Fibroblast of the conjunctiva (primary cell): ENCODE measurements around the gene THOC2.
"Not testable (repeated sequence)": the region's sequence is repeated elsewhere in the genome, so short reads cannot be mapped to it uniquely, and the experiment has no call there.

ENCODE experiments used
- DNase-seq: peaks from one replicate; pipeline ENCODE4 v3.0.0-alpha.2; 2010; ENCODE audit warnings: low read depth

Gene THOC2, protein sequence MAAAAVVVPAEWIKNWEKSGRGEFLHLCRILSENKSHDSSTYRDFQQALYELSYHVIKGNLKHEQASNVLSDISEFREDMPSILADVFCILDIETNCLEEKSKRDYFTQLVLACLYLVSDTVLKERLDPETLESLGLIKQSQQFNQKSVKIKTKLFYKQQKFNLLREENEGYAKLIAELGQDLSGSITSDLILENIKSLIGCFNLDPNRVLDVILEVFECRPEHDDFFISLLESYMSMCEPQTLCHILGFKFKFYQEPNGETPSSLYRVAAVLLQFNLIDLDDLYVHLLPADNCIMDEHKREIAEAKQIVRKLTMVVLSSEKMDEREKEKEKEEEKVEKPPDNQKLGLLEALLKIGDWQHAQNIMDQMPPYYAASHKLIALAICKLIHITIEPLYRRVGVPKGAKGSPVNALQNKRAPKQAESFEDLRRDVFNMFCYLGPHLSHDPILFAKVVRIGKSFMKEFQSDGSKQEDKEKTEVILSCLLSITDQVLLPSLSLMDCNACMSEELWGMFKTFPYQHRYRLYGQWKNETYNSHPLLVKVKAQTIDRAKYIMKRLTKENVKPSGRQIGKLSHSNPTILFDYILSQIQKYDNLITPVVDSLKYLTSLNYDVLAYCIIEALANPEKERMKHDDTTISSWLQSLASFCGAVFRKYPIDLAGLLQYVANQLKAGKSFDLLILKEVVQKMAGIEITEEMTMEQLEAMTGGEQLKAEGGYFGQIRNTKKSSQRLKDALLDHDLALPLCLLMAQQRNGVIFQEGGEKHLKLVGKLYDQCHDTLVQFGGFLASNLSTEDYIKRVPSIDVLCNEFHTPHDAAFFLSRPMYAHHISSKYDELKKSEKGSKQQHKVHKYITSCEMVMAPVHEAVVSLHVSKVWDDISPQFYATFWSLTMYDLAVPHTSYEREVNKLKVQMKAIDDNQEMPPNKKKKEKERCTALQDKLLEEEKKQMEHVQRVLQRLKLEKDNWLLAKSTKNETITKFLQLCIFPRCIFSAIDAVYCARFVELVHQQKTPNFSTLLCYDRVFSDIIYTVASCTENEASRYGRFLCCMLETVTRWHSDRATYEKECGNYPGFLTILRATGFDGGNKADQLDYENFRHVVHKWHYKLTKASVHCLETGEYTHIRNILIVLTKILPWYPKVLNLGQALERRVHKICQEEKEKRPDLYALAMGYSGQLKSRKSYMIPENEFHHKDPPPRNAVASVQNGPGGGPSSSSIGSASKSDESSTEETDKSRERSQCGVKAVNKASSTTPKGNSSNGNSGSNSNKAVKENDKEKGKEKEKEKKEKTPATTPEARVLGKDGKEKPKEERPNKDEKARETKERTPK (N-terminal part only)

DNA sequence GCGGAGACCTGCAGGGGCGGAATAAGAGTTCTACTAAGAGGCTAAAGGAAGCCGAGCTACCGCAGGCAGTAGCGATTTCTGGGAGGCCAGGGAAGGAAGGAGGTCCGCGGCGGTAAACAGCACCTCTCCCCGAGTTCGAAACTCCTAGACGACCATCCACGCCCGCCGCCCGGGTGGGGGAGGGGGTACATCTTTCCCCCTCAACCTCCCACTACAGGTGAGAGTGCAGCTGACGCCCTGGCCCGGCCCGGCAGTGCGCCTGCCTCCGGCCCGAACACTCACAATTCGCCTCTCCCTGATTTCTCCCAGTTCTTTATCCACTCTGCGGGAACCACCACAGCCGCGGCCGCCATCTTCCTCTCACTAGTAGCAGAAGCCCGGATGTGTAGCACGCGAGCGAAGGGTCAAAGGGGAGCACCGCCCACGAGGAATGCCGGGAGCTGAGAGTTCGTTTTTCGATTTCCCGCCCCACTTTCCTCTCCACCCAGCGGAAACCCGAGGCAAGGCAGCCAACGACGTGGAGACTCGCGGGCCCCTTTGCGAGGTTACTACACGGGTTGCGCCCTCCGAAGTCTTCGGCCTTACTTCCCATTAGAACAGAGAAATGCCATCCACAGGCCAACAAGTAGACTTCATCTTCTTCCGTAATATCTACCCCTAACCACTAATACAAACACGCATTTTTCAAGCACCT, at the start of gene THOC2:
TSS of gene THOC2 (minus strand) at position 383 of the 694 bp plus-strand sequence. CDS start at position 353, 30 bp downstream.
- DNase-seq, result peak; percentile 67

DNA sequence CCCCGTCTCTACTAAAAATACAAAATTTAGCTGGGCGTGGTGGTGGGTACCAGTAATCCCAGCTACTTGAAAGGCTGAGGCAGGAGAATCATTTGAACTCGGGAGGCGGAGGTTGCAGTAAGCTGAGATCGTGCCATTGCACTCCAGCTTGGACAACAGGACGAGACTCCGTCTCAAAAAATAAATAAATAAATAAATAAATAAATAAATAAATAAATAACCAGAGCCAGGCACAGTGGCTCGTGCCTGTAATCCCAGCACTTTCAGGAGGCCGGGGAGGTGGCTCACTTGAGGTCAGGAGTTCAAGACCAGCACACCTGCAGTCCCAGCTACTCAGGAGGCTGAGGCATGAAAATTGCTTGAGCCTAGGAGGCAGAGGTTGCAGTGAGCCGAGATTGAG, 48.9 kb upstream of the THOC2 start:
- not testable (repeated sequence) for DNase-seq

DNA sequence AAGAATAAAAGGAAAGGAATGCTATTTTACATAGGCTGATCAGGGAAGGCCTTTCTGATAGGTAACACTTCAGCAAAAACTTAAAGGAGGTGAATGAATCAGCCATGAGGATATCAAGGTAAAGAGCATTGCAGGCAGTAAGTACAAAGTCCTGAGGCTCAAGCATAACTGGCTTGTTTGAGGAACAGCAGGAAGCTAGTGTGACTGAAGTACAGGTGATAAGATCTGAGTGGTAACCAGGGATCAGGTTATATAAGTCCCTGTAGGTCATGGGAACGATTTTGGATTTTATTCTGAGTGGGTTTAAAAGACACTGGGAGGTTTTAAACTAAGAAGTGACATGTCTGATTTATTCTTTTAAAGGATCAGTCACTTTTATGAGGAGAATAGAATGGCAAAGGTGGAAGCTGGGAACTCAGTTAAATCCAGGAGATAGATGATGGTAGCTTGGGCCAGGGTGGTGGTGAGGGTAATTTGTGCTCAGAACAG, 47.1 kb upstream of the THOC2 start:
- no peak for DNase-seq

DNA sequence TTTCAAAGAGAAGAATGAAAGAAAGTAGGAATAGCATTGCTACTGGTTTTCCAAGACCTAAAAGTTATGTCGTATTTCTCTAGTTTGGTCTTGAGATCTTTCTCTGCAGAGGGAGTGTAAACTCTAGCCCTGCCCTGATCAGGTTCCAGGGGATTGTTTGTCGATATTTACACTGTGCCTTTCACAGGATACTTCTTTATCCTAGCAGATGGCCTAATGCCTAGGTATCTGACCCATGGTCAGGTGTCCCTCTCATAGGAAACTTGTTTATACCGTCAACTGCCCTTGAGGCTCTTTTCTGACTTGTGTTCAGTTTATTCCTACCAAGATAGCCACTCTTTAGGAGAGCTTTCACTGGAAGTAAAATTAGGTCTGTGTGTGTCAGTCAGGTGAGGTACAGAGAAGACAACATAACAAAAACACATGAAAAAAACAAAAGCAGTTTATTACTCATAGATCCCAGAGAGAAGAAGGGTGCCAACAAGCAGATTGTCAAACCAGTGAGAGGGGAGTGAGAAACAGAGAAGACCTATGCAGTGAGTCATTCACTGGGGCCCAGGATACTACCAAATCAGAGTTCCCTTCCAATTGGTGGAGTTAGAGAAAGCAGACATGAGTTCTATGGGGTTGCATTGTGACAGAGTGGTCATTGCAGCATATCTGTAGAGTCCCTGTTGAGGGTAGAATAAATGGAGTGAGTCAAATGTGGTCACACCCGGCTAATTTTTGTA, 40.6 kb upstream of the THOC2 start:
- DNase-seq, result no peak

DNA sequence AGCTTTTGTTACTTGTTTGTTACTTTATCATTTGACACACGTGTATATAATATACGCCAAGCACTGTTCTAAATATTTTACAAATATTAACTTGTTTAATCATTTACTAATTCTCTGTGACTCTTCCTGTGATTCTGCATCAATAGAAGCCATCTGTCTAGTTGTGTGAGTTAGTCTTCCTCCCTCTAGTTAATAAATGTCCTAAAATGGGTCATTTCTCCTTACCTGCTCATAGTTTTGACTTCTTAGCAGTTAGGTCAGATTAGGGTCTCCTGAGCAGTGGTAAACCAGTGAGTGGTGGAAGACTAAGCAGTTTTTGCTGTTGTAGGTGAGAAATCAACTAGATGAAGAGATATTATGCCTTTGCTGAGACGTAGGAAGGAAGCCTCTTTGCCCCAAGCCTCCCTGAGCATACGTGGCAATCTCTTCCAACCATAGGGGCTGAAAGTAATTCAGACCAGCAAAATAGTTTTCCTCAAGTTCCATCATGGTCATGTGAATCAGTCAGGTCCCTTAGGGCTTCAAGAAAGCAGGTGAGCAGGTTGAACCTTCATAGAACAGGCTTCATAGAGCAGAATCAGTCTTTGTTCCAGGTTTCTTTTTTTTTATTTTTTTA, 38.7 kb upstream of the THOC2 start:
- DNase-seq, result no peak

DNA sequence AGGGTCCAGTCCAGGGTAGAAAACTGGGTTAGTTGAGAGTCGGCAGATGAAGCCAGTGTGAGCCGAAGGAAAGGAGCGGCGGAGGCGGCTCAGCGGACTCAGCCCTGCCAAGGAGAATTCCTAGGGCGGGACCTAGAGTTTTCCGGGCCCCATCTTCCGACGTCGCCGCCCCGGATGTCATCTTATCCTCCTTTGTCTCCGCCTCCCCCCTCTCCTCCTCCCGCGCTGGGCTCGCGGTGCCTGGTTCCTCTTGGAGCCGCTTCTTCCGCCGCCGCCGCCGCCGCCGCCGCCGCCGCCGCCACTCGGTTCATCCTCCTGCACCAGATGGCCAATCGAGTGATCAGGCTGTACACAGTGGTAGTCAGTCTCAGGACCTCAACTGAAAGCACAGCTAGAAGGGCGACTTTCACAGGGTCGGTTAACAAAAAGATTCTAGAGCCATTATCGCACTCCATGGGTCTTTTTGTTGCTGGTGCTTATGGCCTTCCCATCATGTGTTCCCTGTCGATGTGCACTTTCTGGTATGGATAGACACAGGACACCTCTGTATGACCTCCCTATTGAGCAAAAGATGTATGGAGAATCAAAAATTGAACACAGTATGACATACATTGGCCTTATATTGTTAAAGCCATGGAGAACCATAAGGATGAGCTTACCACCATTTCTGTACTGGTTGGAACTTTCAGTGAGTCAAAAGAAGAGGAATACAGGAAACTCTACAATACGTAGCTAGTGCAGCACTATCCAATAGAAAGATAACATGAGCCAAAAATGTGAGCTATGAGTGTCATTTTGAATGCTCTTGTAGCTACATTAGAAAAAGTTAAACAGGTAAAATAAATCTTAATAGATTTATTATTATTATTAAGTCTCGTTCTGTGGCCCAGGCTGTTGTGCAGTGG, 32.4 kb upstream of the THOC2 start:
- peak; percentile 67 for DNase-seq

DNA sequence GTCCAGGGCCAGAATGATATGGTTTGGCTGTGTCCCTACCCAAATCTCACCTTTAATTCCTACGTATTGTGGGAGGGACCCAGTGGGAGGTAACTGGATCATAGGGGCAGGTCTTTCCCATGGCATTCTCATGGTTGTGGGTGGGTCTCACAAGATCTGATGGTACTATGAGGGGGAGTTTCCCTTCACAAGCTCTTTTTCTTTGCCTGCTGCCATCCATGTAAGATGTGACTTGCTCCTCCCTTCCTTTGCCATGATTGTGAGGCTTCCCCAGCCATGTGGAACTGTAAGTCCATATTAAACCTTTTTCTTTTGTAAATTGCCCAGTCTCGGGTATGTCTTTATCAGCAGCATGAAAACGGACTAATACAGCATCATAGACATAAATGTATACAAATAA, 27.0 kb upstream of the THOC2 start:
- DNase-seq, result not testable (repeated sequence)

DNA sequence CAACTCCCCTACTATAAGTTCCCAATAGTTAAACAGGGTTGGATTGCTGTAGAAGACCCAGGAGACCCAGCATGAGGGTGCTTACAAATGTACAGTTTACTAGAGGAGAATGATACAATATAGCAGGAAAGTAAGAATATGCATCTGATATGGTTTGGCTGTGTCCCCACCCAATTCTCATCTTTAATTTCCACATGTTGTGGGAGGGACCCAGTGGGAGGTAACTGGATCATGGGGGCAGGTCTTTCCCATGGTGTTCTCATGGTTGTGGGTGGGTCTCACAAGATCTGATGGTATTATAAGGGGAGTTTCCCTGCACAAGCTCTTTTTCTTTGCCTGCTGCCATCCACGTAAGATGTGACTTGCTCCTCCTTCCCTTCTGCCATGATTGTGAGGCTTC, 24.9 kb upstream of the THOC2 start:
- not testable (repeated sequence) for DNase-seq

DNA sequence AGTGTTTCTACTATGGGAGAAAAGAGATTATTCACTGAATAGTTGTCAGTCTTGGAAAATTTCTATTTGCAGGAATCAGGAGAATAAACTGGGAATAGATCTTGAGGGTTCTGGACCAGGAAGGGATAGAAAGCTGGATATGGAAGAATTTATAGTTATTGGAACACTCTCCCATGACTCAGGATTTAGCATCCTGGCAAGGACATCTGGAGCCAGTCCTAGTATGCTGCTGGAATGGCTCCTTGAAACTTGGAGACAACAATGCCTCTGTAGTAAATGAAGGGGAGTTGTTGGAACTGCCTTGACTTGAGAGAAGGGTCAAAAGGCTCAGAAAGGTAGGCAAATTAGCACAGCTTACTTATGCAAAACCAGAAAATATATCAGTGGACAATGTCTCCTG, 23.5 kb upstream of the THOC2 start:
- no peak for DNase-seq

DNA sequence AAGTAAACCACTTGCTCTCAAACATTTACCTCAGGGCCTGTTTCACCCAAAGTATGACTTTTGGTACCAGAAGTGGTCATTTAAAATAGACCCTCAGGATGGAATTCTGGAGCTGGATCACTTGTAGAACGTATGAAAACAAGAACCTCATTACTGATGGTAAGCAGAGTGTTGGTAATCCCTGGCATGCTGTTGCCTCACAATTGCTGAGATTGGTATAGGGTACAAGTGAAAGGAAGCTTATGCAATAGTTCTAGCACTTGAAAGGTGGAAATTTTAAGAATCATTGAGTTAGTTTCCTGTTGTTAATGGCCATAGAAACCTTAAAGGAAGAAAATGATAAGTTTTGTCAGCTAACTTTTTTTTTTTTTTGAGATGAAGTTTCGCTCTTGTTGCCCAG, 22.3 kb upstream of the THOC2 start:
- DNase-seq, result no peak

DNA sequence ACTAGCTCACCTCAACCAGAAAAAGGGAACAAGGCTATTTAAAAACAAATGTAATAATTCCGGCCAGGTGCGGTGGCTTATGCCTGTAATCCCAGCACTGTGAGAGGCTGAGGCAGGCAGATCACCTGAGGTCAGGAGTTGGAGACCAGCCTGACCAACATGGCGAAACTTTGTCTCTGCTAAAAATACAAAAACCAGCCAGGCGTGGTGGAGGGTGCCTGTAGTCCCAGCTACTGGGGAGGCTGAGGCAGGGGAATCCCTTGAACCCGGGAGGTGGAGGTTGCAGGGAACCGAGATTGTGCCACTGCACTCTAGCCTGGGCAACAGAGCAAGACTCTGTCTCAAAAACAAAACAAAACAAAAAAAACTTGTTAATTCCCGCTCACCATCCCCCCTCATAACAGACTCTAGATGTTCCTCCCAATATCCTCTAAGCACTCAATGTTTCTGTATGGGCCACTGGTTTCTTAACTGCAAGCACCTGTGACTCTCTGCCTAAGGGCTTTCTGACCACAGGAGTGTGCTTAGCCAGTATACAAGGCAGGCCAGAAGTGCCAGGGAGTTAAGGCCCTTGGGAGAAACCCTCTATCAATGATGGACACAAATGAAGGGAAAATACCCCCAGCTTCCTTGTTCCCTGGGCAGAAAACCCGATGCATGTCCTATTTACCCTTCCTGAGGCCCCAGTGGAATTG, 21.0 kb upstream of the THOC2 start:
- DNase-seq, result no peak

DNA sequence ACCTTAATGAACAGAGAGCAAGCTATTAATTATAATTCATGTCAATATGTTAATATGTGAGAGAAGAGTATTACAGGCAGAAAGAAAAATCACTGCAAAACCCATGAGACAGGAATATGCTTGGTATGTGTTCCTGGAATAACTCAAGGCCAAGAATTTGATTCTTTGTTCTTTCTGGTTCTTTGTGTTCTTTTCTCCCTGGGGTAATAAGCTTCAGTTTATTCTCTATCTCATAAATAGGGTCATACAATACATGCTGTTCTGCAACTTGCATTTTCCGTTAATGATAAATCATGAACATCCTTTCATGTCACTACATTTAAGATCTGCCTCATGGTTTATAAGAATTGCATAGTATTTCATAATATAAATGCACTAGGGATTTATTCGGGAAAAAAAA, 16.8 kb upstream of the THOC2 start:
- DNase-seq, result no peak

DNA sequence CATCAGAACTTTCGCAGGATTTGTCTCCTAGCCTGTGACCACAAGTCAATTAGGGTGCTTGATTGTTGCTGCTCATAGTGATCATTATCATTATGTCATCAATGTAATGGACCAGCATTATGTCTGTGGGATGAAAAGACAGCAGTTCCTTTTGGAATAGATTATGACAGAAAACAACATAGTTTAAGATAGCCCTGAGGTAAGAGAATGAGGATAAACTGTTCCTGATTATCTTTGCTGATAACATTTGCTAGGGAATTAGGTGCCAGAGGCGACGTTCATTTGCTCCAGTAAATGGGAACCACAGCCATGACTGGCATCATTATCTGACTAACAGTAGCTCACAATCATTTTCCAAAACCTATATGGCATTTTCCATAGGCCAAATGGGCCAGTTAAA, 12.7 kb upstream of the THOC2 start:
- no peak for DNase-seq

DNA sequence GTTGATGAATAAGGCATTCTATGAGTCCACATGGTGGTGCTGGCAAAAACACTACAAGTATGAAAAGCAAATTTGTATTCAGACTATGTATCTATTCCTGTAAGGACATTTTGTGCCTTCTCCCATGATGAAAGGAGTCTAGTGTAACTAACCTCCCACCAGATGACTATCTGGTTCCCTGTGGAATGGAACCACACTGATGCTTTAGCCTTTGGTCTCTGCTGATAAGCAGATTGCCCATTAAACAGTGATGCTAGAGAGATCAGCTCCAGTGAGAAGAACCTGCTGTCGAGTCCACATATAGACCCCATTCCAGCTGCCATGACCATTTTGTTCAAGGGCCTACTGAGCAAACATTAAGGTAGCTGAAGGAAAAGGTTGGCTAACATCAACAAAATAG, 10.5 kb upstream of the THOC2 start:
- DNase-seq, result no peak

DNA sequence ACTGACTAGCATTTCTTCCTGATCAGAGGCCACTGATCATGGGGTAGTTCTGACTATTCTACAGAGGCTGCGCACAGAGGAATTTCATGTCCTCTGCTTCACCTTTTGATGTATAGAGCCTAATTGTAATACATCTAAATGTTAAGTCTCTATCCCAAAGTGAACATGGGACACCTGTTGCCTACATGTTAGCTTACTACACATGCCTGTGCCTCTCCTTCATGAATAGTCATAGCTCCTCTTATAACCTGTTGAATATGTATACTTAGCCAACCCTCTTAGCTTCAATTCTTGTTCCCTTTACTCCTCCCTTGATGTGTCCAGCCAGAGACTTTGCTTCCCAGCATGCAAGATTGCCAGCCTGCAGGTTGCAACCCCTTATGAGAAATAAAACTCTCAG, 9.6 kb upstream of the THOC2 start:
- no peak for DNase-seq

DNA sequence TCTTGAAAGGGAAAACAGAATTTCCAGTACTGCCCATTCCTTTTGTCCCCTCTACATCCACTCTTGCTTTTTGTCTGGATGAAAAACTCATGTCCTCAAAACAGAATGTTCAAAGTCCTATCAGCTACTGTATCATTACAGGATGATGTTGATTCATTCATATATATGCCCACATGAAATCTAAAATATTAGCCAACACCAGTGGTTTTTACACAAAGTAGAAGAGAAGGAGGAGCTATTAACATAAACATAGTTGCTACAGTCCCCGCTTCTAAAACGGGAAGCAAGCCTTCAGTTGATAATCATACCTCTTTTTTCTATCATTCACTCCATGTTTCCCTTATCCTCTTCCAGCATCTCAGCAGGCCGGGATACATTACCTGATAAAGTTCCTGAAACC, 7.7 kb upstream of the THOC2 start:
- no peak for DNase-seq

DNA sequence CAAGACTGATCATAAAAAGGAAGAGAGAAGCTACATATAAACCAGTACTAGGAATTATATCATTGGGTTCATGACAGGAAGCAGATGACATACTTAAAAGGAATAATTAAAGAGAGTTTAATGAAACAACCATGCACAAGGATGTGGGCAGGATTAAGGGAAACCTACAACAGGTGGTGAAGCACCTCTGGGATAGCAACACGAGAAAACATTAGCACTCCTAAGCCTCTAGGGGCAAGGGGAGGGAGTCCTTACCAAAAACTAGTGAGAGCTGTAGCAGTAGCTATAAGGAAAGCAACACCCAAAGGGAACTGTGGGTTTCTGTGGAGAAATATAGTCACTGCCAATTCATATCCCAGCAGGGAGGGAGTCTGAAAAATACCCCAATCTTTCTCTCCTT, 7.2 kb upstream of the THOC2 start:
- no peak for DNase-seq

DNA sequence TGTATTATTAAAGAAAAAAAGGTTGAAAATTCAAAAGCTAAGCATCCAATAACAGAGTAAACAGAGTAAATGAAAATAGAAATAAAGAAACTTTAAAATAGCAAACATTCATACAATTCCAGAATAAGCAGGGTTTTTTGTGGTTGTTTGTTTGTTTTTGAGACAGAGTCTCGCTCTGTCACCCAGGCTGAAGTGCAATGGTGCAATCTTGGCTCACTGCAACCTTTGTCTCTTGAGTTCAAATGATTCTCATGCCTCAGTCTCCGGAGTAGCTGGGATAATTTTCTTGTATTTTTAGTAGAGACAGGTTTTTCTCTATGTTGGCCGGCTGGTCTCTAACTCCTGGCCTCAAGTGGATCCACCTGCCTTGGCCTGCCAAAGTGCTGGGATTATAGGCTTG, 6.6 kb upstream of the THOC2 start:
- DNase-seq, result no peak
